Upper lobe of left lung (tissue), 6 donors: ENCODE data around the gene KRT7. TPM values are rescaled to one million over a fixed set of nuclear protein-coding genes. Genes with fewer than 3 reads are reported as not detected.
A peak's percentile ranks its signal among the peaks of the same experiment; 100 is the strongest.
"Not testable (repeated sequence)": the region's sequence is repeated elsewhere in the genome, so short reads cannot be mapped to it uniquely, and the experiment has no call there.

Experiments used
- ATAC-seq, 2 donors: fragments of 200-7000 bp; cut with Tn5 transposase; one replicate each; pipeline ENCODE4 v1.9.1; 2022; ENCODE audit warnings: mild to moderate bottlenecking in 2 of 2, moderate library complexity in 2 of 2; ENCODE audit not compliant: low FRiP score in 2 of 2
- DNase-seq, 2 donors: peaks; one replicate each; pipeline ENCODE4 v3.0.0-alpha.2; 2019 to 2020
- H3K27ac ChIP-seq, 4 donors: fragments of 200-600 bp; sonication (generic); one replicate each; pipeline ENCODE4 v1.5.1; 2016 to 2019
- H3K27me3 ChIP-seq, 4 donors: fragments of 200-600 bp; sonication (generic); one replicate each; pipeline ENCODE4 v1.5.1; 2017 to 2019
- H3K36me3 ChIP-seq, 4 donors: fragments of 200-600 bp; sonication (generic); one replicate each; pipeline ENCODE4 v1.5.1; 2016 to 2019
- H3K4me1 ChIP-seq, 4 donors: fragments of 200-600 bp; sonication (generic); one replicate each; pipeline ENCODE4 v1.5.1; 2018 to 2019
- H3K4me3 ChIP-seq, 4 donors: fragments of 200-600 bp; sonication (generic); one replicate each; pipeline ENCODE4 v1.5.1; 2017 to 2019; ENCODE audit warnings: mild to moderate bottlenecking in 2 of 4, moderate library complexity in 1 of 4
- H3K9me3 ChIP-seq, 4 donors: fragments of 200-600 bp; sonication (generic); one replicate each; pipeline ENCODE4 v1.5.1; 2018 to 2019
- EP300 ChIP-seq, 4 donors: sonication (generic); formaldehyde crosslinking; IDR thresholded peaks; one replicate each; pipeline ENCODE4 v1.5.1; 2017; ENCODE audit warnings: antibody characterized with exemption in 4 of 4, control low read depth in 2 of 4
- POLR2A ChIP-seq, 4 donors: fragments of 450-650 bp; IDR thresholded peaks; one replicate each; pipeline ENCODE4 v1.5.1; 2016 to 2017; ENCODE audit warnings: antibody characterized with exemption in 4 of 4, mild to moderate bottlenecking in 2 of 4
- POLR2AphosphoS5 ChIP-seq, 2 donors: sonication (generic); formaldehyde crosslinking; IDR thresholded peaks; one replicate each; pipeline ENCODE4 v1.5.1; 2017; ENCODE audit warnings: antibody characterized with exemption in 2 of 2
- WGBS, 2 donors: methylation state at CpG; one replicate each; pipeline ENCODE4 v1.1.5; 2017 to 2018; 5-methylcytosine and 5-hydroxymethylcytosine counted together
- total RNA-seq, 6 donors: library from RNA; depleted of rRNA in 4 of 6; stranded (reverse); fragments of >200 nt in 4 of 6; gene quantifications; one replicate each; pipeline versions ENCODE4 v1.1.0 to v1.2.1, GENCODE V29; 2016 to 2021
- TF ChIP-seq, protein P1 (sequence below), 6 experiments: fragments of 450-650 bp in 4 of 6; fragments of 200-600 bp in 2 of 6; sonication (generic) in 2 of 6; IDR thresholded peaks; one replicate each; pipeline ENCODE4 v1.5.1; 2016 to 2019; ENCODE audit warnings: antibody characterized with exemption in 6 of 6
- donor health status: DM: no; HTN: no; CAD: no; lungs with moderate emphysema.
- donor health status: DM: no; HTN: yes; CAD: no; lungs with severe emphysema.

Gene KRT7
- total RNA-seq, 6 donors from 2014 or later: 247 to 1,279 (median 821) TPM

DNA sequence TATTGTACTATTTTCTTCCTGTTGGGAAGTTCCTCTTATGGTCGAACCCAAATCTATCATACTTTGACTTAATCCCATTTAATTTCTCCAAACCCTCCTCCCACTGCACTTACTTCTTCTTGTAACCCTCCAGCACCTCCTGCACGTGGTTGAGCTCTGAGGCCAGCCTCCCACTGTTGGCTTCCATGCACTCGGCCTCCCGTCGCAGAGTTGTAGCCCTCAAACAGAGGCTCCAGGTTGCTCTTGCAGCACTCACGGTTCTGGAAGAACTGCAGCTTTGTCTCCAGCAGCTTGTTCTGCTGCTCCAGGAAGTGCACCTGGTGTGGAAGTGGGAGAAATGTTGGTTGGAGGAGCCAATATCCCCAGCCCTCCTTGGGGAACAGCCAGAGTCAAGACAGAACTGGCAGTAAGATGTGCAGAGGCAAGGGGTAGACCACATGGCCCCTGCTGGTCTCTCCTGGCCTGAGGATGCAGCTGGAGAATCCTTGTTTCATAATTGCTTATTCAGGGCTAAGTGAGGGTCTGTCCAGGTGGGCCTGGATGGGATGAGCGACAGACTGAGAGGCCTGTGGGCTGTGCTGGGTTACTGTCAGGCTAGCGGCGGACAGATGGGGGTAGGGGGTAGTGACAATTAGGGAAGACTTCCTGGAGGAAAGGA is 23.0 kb downstream of the KRT7 start:
- Histone ChIP-seq H3K4me1 (peaks cover 4 to 9% (median 6%) of the 10 kb centered on the region in 4 donors), H3K27ac (no peak overlapping the region), H3K36me3 (no peaks in the 10 kb centered on the region), H3K4me3 (no peak overlapping the region), H3K9me3 (no peaks in the 10 kb centered on the region), H3K27me3 (peaks cover 0 to 17% (median 6%) of the 10 kb centered on the region in 4 donors)
- WGBS, 2 donors: 77 to 82% methylated on average over 9 of the region's 9 CpGs
- TF ChIP-seq, protein P1, sequence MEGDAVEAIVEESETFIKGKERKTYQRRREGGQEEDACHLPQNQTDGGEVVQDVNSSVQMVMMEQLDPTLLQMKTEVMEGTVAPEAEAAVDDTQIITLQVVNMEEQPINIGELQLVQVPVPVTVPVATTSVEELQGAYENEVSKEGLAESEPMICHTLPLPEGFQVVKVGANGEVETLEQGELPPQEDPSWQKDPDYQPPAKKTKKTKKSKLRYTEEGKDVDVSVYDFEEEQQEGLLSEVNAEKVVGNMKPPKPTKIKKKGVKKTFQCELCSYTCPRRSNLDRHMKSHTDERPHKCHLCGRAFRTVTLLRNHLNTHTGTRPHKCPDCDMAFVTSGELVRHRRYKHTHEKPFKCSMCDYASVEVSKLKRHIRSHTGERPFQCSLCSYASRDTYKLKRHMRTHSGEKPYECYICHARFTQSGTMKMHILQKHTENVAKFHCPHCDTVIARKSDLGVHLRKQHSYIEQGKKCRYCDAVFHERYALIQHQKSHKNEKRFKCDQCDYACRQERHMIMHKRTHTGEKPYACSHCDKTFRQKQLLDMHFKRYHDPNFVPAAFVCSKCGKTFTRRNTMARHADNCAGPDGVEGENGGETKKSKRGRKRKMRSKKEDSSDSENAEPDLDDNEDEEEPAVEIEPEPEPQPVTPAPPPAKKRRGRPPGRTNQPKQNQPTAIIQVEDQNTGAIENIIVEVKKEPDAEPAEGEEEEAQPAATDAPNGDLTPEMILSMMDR (IDR thresholded peaks at IDR 0.05): no peak
- TF ChIP-seq POLR2AphosphoS5 (IDR thresholded peaks at IDR 0.05) (no peak), EP300 (IDR thresholded peaks at IDR 0.05) (no peak), POLR2A (IDR thresholded peaks at IDR 0.05) (no peak)
- no peak for ATAC-seq
- no peak for DNase-seq

GRCh38 chr12:52256584-52256935 is 23.5 kb downstream of the KRT7 start:
- 33 to 72% methylated on average over 2 of the region's 2 CpGs for WGBS, 2 donors
- Histone ChIP-seq H3K27me3 (peaks cover 0 to 17% (median 6%) of the 10 kb centered on the region in 4 donors), H3K4me1 (peaks cover 4 to 9% (median 6%) of the 10 kb centered on the region in 4 donors), H3K36me3 (no peaks in the 10 kb centered on the region), H3K27ac (no peak overlapping the region), H3K4me3 (no peak overlapping the region), H3K9me3 (no peaks in the 10 kb centered on the region)
- TF ChIP-seq, protein P1 (IDR thresholded peaks at IDR 0.05): no peak
- TF ChIP-seq EP300 (IDR thresholded peaks at IDR 0.05) (no peak), POLR2AphosphoS5 (IDR thresholded peaks at IDR 0.05) (no peak), POLR2A (IDR thresholded peaks at IDR 0.05) (no peak)
- no peak for ATAC-seq
- no peak for DNase-seq

DNA sequence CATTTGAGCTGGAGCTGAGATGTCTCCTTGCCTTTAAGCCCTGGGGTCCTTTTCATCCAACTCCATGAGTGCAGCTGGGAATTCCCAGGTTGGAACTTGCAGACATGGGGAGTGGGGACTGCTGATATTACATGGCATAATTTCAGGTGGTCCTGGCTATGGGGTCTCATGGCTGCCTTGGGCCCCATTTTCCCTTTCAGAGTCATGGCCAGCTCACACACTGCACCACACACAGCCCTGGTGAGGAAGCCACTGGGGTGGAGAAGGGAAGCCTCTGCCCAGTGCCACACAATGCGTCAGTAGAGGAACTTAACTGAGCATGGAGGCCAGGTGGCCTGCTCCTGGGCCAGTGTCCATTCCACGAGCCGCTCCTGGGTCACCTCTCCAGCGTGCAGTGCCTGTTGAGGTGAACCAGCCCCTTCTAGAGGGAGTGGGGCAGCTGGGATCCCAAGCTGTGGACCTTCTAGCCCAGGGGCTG is 24.1 kb downstream of the KRT7 start:
- no peak for DNase-seq

GRCh38 chr12:52257922-52258321 is 24.9 kb downstream of the KRT7 start:
- peak overlapping the region in 1 of 4 donors; percentile 13 for H3K4me3 ChIP-seq
- 63 to 82% methylated on average over 5 to 10 of the region's 13 CpGs for WGBS, 2 donors

More for the DNA sequence above, 24.1 kb downstream of the KRT7 start:
- no peak overlapping the region for H3K4me3 ChIP-seq
- H3K9me3 ChIP-seq: no peaks in the 10 kb centered on the region
- WGBS, 2 donors: 88 to 93% methylated on average over 4 of the region's 4 CpGs
- H3K4me1 ChIP-seq: peaks cover 4 to 9% (median 6%) of the 10 kb centered on the region in 4 donors
- ATAC-seq: no peak
- no peak overlapping the region for H3K27ac ChIP-seq
- TF ChIP-seq, protein P1 (IDR thresholded peaks at IDR 0.05): no peak
- no peak for TF ChIP-seq POLR2A (IDR thresholded peaks at IDR 0.05)
- no peak for TF ChIP-seq EP300 (IDR thresholded peaks at IDR 0.05)
- no peak for TF ChIP-seq POLR2AphosphoS5 (IDR thresholded peaks at IDR 0.05)
- peaks cover 0 to 17% (median 6%) of the 10 kb centered on the region in 4 donors for H3K27me3 ChIP-seq
- no peaks in the 10 kb centered on the region for H3K36me3 ChIP-seq

DNA sequence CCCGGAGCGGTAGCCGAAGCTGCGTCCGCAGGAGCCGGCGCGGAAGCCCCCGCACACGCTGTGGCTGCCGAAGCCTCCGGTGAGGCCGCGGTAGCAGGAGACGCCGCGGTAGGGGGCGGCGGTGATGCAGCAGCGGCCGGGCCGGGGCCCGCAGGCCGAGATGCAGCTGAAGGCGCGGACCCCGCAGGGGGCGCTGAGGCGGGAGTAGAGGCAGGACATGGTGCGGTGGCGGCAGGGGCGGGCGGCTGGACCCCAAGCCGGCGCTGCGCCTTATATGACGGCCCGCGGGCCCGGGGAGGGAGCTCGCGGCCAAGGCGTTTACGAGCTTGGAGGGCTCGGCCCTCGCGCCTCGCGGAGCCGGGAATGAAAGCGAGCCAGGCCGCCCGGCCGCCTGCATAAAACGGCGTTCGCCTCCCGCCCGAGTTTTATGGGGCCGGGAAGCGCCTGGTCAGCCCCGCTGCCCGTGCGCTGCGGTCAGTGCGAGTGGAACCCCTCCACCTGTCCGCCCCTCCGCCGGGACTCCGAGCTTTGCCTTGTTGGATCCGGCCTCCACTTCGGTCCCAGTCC is 25.4 kb downstream of the KRT7 start:
- peak overlapping the region in 3 of 4 donors; percentile 10 to 22 (median 13) for H3K4me3 ChIP-seq
- H3K27ac ChIP-seq: no peak overlapping the region
- H3K36me3 ChIP-seq: no peaks in the 10 kb centered on the region
- ATAC-seq (peak in 1 of 2 donors; percentile 54), DNase-seq (peak in 1 of 2 donors; percentile 89)
- WGBS, 2 donors: 8 to 11% methylated on average over 7 to 34 of the region's 72 CpGs
- peaks cover 0 to 17% (median 6%) of the 10 kb centered on the region in 4 donors for H3K27me3 ChIP-seq
- TF ChIP-seq POLR2AphosphoS5 (IDR thresholded peaks at IDR 0.05) (no peak), POLR2A (IDR thresholded peaks at IDR 0.05) (peak in 1 of 4 donors; percentile 5)
- TF ChIP-seq, protein P1 (IDR thresholded peaks at IDR 0.05): peak in 1 of 6 experiments; percentile 11
- no peaks in the 10 kb centered on the region for H3K9me3 ChIP-seq
- peaks cover 4 to 9% (median 6%) of the 10 kb centered on the region in 4 donors for H3K4me1 ChIP-seq

More at GRCh38 chr12:52257922-52258321, 24.9 kb downstream of the KRT7 start:
- not testable (repeated sequence) for H3K4me1 ChIP-seq, ATAC-seq, DNase-seq, H3K36me3 ChIP-seq, H3K27ac ChIP-seq, H3K9me3 ChIP-seq
- H3K27me3 ChIP-seq: peaks cover 0 to 17% (median 6%) of the 10 kb centered on the region in 4 donors
